H1 (cell line): ENCODE results near the gene CYGB. TPM values are rescaled to one million over a fixed set of nuclear protein-coding genes. Genes with fewer than 3 reads are reported as not detected.

Source experiments
- ATF3 ChIP-seq: IDR thresholded peaks from 2 replicates; pipeline ENCODE4 v1.6.1; 2011; ENCODE audit warnings: low read depth, mild to moderate bottlenecking, low read length; ENCODE audit not compliant: insufficient read depth
- BRCA1 ChIP-seq: IDR thresholded peaks from 2 replicates; pipeline ENCODE4 v1.6.1; 2012; ENCODE audit warnings: low read depth, low read length, improper control_type of control experiment
- CEBPB ChIP-seq: IDR thresholded peaks from 2 replicates; pipeline ENCODE4 v1.6.1; 2012; ENCODE audit warnings: low read depth, low read length
- CHD1 ChIP-seq: IDR thresholded peaks from 2 replicates; pipeline ENCODE4 v1.6.1; 2012; ENCODE audit warnings: low read depth, low read length, improper control_type of control experiment
- CHD7 ChIP-seq: fragments of 300-600 bp; sonication (generic); IDR thresholded peaks from 2 replicates; pipeline ENCODE4 v1.7.1; 2012; ENCODE audit warnings: low read length, moderate library complexity, mild to moderate bottlenecking, inconsistent platforms; ENCODE audit not compliant: insufficient replicate concordance
- CTBP2 ChIP-seq: IDR thresholded peaks from 2 replicates; pipeline ENCODE4 v1.7.0; 2011; ENCODE audit warnings: borderline replicate concordance, mild to moderate bottlenecking, moderate library complexity, mixed read lengths, low read length; ENCODE audit not compliant: insufficient read depth, insufficient read length
- HDAC6 ChIP-seq: IDR thresholded peaks from one replicate; pipeline ENCODE4 v1.7.1; 2012; ENCODE audit warnings: low read depth, mild to moderate bottlenecking, inconsistent platforms, low read length, moderate library complexity
- NRF1 ChIP-seq: IDR thresholded peaks from 2 replicates; pipeline ENCODE4 v1.6.1; 2011; ENCODE audit warnings: mild to moderate bottlenecking, low read depth, low read length, improper control_type of control experiment
- RFX5 ChIP-seq: IDR thresholded peaks from 2 replicates; pipeline ENCODE4 v1.6.1; 2011; ENCODE audit warnings: low read depth, low read length, improper control_type of control experiment, borderline replicate concordance
- SAP30 ChIP-seq: fragments of 300-600 bp; sonication (generic); IDR thresholded peaks from 2 replicates; pipeline ENCODE4 v1.7.1; 2012; ENCODE audit warnings: low read length, moderate library complexity, mild to moderate bottlenecking, inconsistent platforms; ENCODE audit not compliant: insufficient read depth, insufficient replicate concordance
- SP1 ChIP-seq: IDR thresholded peaks from 2 replicates; pipeline ENCODE4 v1.6.1; 2011; ENCODE audit warnings: low read depth, low read length
- SRF ChIP-seq: IDR thresholded peaks from 2 replicates; pipeline ENCODE4 v1.6.1; 2011; ENCODE audit warnings: mild to moderate bottlenecking, low read depth, low read length, moderate library complexity
- polyA plus RNA-seq, 7 experiments: library from polyadenylated mRNA; depleted of rRNA in 3 of 7; stranded (reverse) in 5 of 7; unstranded in 2 of 7; fragments of >200 nt in 5 of 7; fragments of 200-250 nt in 2 of 7; gene quantifications; 1 replicate in 5 of 7; 2 replicates in 1 of 7; 4 replicates in 1 of 7; pipeline versions ENCODE4 v1.2.1 to v1.2.3, GENCODE V29; 2011 to 2013; ENCODE audit warnings: missing spikeins in 2 of 7, mixed read lengths in 2 of 7
- total RNA-seq: library from RNA; stranded (reverse); fragmentation: NEBNext Ultra II Directional; extraction: Animal tissue kit (Norgen Biotek cat#: 25700); gene quantifications from 2 replicates; pipeline ENCODE4 v1.2.1, GENCODE V29; 2021

Gene CYGB
- total and polyA plus RNA-seq, 2 of the 8 experiments (the other 6 are each of a cell fraction or from before 2014, with no cell fraction given), result 2.7 to 3.7 TPM

GRCh38 chr17:76574166-76574565 is 36.7 kb upstream of the CYGB start (continued):
- TF ChIP-seq CHD7 (no peak), CTBP2 (no peak), RFX5 (no peak), SP1 (no peak), CEBPB (no peak), NRF1 (no peak), BRCA1 (no peak), CHD1 (no peak), ATF3 (no peak), HDAC6 (no peak), SRF (no peak), SAP30 (no peak)
